ENCODE data around the gene HAGH. TPM values are rescaled to one million over a fixed set of nuclear protein-coding genes. Genes with fewer than 3 reads are reported as not detected.

Gene HAGH
- total RNA-seq, 4 donors from 2014 or later = 91.7 to 150 (median 119) TPM

DNA sequence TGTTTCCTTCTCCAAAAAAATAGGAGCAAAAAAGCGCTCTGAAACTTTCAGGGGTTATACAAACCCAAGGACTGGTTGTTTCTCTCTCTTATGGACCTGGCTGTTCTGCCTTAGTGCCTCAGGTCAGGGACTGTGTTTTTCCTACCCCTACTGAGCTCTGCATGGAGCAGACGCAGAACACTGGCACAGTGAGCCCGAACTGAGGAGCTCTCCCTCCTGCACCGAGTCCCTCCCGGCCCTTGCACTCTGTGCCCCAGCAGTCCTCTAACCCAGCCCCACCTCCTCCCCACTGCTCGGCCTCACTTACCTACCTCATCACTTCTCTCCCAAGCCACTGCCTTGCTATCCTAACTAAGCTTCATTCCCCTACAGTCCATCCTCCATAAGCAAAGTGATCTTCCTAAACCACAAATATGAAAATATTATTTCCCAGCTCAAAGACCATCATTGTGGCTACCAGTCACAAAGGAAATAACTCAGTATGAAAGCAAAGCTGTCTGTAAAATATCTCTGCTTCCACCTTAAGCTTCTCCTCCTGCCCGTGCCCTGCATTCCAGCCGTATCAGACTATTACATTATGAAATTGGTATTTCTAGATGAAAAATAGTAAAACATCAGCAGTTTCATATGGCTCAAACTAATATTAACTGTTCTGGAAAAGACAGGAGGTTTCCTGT is 31.7 kb upstream of the HAGH start:
- H3K27ac ChIP-seq = no peak overlapping the region
- H3K9me3 ChIP-seq = no peaks in the 10 kb centered on the region
- no peaks in the 10 kb centered on the region for H3K27me3 ChIP-seq
- H3K4me1 ChIP-seq = no peaks in the 10 kb centered on the region
- TF ChIP-seq POLR2A (IDR thresholded peaks at IDR 0.05) = no peak
- TF ChIP-seq, protein P1, sequence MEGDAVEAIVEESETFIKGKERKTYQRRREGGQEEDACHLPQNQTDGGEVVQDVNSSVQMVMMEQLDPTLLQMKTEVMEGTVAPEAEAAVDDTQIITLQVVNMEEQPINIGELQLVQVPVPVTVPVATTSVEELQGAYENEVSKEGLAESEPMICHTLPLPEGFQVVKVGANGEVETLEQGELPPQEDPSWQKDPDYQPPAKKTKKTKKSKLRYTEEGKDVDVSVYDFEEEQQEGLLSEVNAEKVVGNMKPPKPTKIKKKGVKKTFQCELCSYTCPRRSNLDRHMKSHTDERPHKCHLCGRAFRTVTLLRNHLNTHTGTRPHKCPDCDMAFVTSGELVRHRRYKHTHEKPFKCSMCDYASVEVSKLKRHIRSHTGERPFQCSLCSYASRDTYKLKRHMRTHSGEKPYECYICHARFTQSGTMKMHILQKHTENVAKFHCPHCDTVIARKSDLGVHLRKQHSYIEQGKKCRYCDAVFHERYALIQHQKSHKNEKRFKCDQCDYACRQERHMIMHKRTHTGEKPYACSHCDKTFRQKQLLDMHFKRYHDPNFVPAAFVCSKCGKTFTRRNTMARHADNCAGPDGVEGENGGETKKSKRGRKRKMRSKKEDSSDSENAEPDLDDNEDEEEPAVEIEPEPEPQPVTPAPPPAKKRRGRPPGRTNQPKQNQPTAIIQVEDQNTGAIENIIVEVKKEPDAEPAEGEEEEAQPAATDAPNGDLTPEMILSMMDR (IDR thresholded peaks at IDR 0.05) = no peak
- DNase-seq = no peak
- no peak overlapping the region for H3K4me3 ChIP-seq (replicated peaks in 1 of 3)
- intact Hi-C loops (cut with DNase I) = no loop called here
- WGBS, 2 donors = 16 to 28% methylated on average over 8 of the region's 8 CpGs
- H3K36me3 ChIP-seq = no peaks in the 10 kb centered on the region

DNA sequence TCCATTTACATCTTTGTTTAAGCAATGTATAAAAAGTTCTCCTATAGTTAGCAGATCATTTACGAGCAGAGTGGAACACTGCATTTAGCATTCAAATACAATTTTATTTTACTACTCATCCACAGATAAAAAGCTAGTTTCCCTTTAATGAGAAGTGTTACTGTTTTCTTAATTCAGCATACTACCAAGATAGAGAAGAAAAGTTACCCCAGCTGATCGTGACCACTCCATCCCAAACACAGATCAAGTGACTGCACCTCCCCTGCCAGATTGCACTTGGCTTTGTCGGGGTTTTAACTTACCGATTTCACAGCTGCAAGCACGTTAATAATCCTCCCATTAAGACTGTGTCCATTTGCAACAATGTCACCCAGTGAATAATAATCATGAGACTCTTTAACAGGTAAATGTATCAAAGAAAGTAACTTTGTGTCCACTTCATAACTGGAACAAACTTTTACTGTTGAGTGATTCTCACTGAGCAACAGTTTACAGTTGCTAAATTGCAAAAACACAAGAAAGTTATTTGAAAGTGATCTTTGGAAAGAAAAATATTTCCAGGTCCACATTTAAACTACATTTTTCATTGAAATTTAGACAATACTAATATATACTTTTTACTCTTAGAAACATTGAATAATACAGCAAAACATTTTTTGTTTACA is 30.9 kb upstream of the HAGH start:
- 29 to 50% methylated on average over 5 of the region's 5 CpGs for WGBS, 2 donors
- TF ChIP-seq POLR2A (IDR thresholded peaks at IDR 0.05) = no peak
- TF ChIP-seq, protein P1 (IDR thresholded peaks at IDR 0.05) = no peak
- no peak overlapping the region for H3K4me3 ChIP-seq (replicated peaks in 1 of 3)
- DNase-seq = no peak
- no peaks in the 10 kb centered on the region for H3K36me3 ChIP-seq
- no peaks in the 10 kb centered on the region for H3K27me3 ChIP-seq
- no peak overlapping the region for H3K27ac ChIP-seq
- H3K9me3 ChIP-seq = no peaks in the 10 kb centered on the region
- intact Hi-C loops (cut with DNase I) = no loop called here
- no peaks in the 10 kb centered on the region for H3K4me1 ChIP-seq

DNA sequence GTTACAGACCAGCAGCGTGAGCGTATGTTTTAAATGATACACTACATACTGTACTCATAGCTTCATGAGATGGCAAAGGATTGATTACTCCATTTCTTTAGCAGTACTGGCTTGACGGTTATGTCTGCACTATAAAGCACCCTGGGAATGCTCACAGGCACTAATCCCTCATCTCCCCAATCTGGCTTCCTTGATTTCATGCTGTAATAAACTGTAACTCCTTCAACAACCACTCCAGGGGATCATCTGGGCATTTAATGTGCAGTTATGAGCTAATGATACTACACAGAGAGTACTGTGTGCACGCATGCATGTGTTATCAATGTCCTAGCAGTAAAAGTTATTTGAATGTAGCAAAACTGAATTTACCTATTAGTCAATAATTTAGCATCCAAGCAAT is 25.2 kb upstream of the HAGH start:
- intact Hi-C loops (cut with DNase I) = no loop called here
- no peak overlapping the region for H3K4me3 ChIP-seq (replicated peaks in 1 of 3)
- 64 to 73% methylated on average over 4 of the region's 4 CpGs for WGBS, 2 donors
- H3K9me3 ChIP-seq = no peaks in the 10 kb centered on the region
- no peaks in the 10 kb centered on the region for H3K36me3 ChIP-seq
- no peak overlapping the region for H3K27ac ChIP-seq
- DNase-seq = no peak
- no peaks in the 10 kb centered on the region for H3K4me1 ChIP-seq
- TF ChIP-seq POLR2A (IDR thresholded peaks at IDR 0.05) = no peak
- TF ChIP-seq, protein P1 (IDR thresholded peaks at IDR 0.05) = no peak
- H3K27me3 ChIP-seq = no peaks in the 10 kb centered on the region

DNA sequence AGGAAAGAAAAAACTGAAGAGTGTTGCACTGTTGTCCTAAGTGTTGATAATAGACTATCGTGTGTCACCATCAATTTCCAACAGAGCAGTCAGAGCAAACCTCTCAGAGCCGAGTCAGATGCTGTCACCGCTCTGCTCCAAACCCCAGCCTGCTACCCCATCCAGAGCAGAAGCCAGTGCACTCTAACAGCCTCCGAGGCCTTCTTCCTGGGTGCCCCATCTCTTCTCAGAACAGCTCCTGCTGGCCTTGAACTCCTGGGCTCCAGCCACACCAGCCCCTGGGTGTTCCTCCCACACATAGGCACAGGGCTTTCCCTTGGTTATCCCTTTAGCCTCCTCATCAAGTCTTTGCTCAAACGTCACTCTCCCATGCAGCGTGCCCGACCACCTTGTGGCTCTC is 24.4 kb upstream of the HAGH start:
- H3K4me3 ChIP-seq (replicated peaks in 1 of 3) = no peak overlapping the region
- DNase-seq = no peak
- H3K9me3 ChIP-seq = no peaks in the 10 kb centered on the region
- no peaks in the 10 kb centered on the region for H3K4me1 ChIP-seq
- H3K27me3 ChIP-seq = no peaks in the 10 kb centered on the region
- no peak overlapping the region for H3K27ac ChIP-seq
- TF ChIP-seq, protein P1 (IDR thresholded peaks at IDR 0.05) = no peak
- TF ChIP-seq POLR2A (IDR thresholded peaks at IDR 0.05) = no peak
- H3K36me3 ChIP-seq = no peaks in the 10 kb centered on the region
- WGBS, 2 donors = 72 to 76% methylated on average over 7 of the region's 7 CpGs
- intact Hi-C loops (cut with DNase I) = no loop called here

DNA sequence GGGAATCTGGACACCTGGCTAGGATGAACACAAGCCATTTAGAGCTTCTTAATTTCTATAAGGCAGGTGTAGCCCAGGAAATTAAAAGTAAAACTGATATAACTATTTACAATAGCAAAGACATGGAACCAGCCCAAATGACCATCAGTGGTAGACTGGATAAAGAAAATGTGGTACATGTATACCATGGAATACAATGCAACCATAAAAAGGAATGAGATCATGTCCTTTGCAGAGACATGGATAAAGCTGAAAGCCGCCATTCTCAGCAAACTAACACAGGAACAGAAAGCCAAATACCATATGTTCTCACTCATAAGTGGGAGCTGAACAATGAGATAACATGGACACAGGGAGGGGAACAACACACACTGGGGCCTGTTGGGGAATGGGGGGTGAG is 19.8 kb upstream of the HAGH start:
- intact Hi-C loops (cut with DNase I) = no loop called here
- no peak for DNase-seq
- 84 to 86% methylated on average over 1 of the region's 1 CpG for WGBS, 2 donors
- Histone ChIP-seq H3K27ac (no peak overlapping the region), H3K4me1 (no peaks in the 10 kb centered on the region), H3K27me3 (no peaks in the 10 kb centered on the region), H3K9me3 (no peaks in the 10 kb centered on the region), H3K4me3 (replicated peaks in 1 of 3) (no peak overlapping the region), H3K36me3 (no peaks in the 10 kb centered on the region)
- TF ChIP-seq, protein P1 (IDR thresholded peaks at IDR 0.05) = no peak
- TF ChIP-seq POLR2A (IDR thresholded peaks at IDR 0.05) = no peak
